Fibroblast of skin of back (primary cell): ENCODE measurements around the gene TXN.
"Not testable (repeated sequence)": the region's sequence is repeated elsewhere in the genome, so short reads cannot be mapped to it uniquely, and the experiment has no call there.

Experiments
- DNase-seq: peaks from one replicate; pipeline ENCODE4 v3.0.0-alpha.2; 2013

Gene TXN

DNA sequence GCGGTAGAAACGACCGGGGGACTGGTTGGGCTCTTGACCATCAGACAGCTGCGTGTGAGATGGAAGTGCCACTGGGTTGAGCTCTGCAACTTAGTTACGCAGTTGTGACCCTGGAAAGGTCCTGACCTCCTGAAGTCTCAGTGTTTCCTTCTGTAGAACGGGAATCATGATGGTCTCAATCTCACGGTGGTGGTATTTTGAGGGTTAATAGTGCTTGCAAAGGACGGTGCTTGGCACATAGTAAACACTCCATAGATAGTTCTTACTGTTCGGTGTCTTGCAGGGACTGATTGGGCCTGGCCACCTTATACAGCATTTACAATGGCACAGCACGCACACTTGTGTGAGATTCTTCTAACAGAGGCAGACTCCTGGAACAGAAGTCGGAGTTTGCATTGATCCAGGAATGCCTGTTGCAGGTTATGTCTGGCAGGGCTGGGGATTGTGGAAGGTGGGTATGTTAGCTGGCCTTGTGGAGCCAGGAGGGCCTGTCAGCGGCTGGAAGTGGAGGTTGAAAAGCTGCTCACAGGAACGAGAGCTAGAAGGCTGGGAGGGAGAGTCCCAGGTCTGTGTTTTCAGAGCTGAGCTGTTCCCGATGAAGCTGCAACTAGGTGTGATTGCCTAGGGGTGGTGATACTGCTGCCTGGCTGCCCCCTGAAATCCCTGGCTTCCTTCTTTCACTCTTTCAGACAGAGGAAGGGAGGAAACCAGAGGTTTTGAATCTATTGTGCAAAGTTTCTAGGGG is 962 bp upstream of the TXN start:
- no peak for DNase-seq

GRCh38 chr9:110255463-110256379 is 586 bp downstream of the TXN start:
- peak; percentile 74 for DNase-seq

DNA sequence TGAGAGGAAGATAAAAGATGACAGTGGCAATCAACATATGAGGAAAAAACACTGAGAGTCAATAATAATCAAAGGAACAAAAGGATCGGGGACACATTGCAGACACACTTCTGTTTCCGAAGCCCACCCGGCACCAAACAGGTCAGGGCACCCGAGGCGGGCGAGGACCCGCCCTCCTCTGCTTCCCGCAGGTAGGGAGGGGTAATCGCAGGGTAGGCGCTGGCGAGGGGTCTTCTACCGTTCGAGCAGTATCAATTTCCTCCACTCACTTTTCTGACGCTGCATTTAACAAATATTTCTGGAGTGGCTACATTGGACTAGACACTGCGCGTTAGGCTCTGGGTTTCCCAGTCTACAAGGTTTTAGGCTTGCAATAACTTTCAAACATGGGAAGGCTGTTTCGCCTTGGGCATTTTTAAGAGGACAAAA is 1.3 kb downstream of the TXN start:
- no peak for DNase-seq

- DNase-seq = no peak
These were observed 1.8 kb downstream of the TXN start for GRCh38 chr9:110254500-110254899.

DNA sequence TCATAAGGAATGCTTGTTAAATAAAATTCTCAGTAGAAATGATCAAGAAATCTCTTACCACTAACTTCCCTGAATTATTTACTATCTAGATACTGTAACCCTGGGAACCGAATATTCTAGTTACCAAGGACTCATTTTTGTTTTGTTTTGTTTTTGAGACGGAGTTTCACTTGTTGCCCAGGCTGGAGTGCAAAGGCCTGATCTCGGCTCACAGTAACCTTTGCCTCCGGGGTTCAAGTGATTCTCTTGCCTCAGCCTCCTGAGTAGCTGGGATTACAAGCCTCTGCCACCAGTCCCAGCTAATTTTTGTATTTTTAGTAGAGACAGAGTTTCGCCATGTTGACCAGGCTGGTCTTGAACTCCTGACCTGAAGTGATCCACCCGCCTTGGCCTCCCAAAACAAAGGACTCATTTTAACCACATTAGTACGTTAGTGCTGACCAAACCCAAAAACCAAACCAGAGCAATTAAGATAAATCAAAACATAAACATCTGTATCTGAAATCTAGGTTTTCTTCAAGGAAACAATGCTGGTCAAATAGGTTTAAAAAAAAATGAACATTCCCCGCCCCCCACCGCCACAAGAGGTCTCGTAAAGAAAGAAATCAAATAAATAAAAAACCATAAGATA is 3.7 kb downstream of the TXN start:
- no peak for DNase-seq

DNA sequence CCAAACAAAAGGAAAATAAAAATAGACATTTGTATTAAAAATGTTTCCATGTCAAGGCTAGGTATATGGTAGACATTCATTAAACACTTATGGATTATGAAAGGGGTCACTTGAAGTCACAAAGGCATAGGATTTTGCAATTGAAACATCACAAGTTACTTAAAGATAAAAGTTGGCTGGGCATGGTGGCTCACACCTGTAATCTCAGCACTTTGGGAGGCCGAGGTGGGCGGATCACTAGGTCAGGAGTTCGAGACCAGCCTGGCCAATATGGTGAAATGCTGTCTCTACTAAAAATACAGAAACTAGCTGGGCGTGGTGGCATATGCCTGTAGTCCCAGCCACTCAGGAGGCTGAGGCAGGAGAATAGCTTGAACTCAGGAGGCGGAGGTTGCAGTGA is 4.5 kb downstream of the TXN start:
- not testable (repeated sequence) for DNase-seq

DNA sequence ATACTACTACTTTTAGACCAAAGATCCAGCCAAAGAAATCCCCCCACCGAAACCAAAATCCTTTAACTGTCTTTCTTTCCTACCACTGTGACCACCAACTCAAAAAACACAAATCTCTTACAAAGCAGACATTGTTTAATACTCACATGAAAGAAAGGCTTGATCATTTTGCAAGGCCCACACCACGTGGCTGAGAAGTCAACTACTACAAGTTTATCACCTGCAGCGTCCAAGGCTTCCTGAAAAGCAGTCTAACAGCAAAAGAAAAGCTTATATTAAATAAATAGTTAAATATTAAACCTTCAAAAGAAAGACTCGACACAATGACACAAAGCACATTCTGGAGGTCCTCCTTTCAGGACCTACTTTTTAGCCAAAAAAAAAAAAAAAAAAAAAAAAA is 5.1 kb downstream of the TXN start:
- no peak for DNase-seq

- DNase-seq = no peak
These were observed 6.7 kb downstream of the TXN start for GRCh38 chr9:110249603-110250002.

DNA sequence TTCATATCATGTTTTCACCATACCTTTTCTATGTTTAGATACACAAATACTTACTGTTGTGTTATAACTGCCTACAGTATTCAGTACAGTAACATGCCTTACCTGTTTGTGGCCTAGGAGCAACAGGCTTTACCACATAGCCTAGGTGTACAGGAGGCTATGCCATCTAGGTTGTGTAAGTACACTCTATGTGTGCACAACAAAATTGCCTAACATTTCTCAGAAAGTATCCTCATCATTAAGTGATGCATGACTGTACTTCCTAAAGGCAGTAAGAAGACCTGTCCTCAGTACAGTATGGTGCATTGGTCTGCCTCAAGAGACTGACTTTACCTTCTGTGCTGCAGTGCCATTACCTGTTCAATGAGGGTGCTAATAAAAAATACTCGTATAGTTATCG is 7.9 kb downstream of the TXN start:
- no peak for DNase-seq

GRCh38 chr9:110246214-110246613 is 10.1 kb downstream of the TXN start:
- no peak for DNase-seq

DNA sequence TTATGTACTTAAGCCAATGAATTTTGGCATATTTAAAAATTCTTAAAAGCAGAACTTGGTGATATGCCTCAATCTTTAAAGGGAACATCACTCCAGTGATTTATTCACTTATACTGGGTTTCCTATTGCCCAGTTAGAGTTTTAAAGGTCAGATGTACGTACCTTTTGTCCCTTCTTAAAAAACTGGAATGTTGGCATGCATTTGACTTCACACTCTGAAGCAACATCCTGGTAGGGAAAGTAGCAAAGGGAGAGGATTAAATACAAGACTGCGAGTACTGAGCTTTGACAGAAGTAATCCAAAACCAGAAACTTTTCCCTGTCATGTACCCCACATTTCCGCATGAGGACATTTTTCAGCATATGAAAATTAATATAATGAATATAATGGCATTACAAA is 11.7 kb downstream of the TXN start:
- no peak for DNase-seq

- DNase-seq = no peak
These were observed 14.4 kb downstream of the TXN start for GRCh38 chr9:110241858-110242321.

GRCh38 chr9:110241260-110241857 is 14.9 kb downstream of the TXN start:
- DNase-seq = no peak

- DNase-seq = no peak
These were observed 16.1 kb downstream of the TXN start for GRCh38 chr9:110240198-110240597.

DNA sequence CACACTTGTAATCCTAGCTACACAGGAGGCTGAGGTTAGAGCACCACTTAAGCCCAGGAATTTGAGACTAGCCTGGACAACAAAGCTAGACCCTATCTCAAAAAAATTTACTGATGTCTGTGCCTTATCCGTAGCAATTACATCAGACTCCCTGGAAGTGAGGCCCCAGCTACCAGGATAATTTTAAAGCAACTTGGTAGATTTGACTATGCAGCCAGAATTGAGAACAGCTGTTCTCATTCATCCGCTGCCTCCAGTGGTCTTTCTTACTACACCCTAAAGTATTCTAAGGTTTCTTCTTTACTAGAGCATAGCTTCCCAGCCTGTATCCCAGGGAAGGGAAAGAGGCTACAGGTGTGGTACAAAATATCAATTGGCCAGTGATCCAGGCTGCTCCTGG is 28.0 kb downstream of the TXN start:
- DNase-seq = no peak

DNA sequence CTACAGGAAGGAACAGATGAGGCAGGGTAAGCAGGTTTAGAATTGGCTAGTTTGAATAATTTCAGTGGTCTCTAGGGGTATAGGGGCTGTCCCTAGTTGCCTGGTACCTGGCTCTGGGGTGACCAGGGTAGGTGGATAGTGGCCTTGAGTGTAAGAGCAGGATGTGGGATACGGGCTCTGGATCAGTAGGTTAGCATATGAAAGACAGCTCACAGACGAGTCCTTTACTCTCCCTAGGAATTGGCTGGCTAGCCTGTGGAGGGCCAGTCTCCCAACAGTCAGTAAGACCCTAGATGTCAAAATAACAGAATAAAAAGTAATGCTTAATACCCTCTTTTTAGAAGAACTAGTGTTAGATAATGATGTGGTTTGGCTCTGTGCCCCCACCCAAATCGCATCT is 31.7 kb downstream of the TXN start:
- no peak for DNase-seq

- no peak for DNase-seq
These were observed 35.5 kb downstream of the TXN start for GRCh38 chr9:110220809-110221208.

DNA sequence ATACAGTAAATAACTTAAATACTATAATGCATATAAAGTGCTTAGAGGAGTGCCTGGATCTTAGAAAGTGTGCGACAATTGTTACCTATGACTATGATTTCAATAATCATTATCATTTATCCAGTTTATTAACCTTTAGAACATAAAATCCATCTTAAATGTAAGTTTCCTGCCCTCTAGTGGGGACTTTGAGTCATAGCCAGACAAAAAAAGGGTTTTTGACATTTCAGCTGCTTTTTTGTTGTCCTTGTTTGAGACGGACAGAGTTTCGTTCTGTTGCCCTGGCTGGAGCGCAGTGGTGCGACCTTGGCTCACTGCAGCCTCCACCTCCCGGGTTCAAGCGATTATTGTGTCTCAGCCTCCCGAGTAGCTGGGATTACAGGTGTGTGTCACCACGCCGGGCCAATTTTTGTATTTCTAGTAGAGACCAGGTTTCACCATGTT is 38.6 kb downstream of the TXN start:
- DNase-seq = peak; percentile 41

- DNase-seq = no peak
These were observed 41.5 kb downstream of the TXN start for GRCh38 chr9:110214586-110215355.

GRCh38 chr9:110214090-110214489 is 42.2 kb downstream of the TXN start:
- peak; percentile 36 for DNase-seq

- DNase-seq = no peak
These were observed 42.8 kb downstream of the TXN start for GRCh38 chr9:110213413-110214044.
